GM19468 (cell line): ENCODE measurements around the gene NEB.
"Not testable (repeated sequence)": the region's sequence is repeated elsewhere in the genome, so short reads cannot be mapped to it uniquely, and the experiment has no call there.

ENCODE experiments used
- ATAC-seq: cut with Tn5 transposase; IDR thresholded peaks from one replicate; pipeline ENCODE4 v1.9.1; 2021; ENCODE audit warnings: mild to moderate bottlenecking, moderate library complexity, moderate number of reproducible peaks; ENCODE audit not compliant: unreplicated experiment; ENCODE audit errors: extremely low read depth

Gene NEB

DNA sequence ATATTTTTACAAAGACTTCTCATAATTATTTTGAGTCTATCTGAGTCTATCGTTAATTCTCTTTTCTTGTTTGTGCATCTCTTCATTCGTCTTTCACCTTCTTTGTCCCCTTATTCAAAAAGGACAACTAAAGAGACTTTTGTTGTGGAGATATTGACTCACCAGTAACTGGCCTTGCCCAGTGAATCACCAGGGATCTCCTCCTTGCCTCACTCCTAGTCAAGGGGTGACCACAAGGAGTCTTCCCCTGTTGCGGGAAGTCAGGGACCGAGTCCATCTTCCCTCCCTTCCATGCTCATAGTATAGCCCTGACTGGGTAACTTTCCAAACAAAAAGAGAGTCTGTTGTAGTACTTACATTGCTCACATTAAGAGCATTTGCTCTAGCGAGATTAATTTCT is 158.9 kb downstream of the NEB start:
- no peak for ATAC-seq

DNA sequence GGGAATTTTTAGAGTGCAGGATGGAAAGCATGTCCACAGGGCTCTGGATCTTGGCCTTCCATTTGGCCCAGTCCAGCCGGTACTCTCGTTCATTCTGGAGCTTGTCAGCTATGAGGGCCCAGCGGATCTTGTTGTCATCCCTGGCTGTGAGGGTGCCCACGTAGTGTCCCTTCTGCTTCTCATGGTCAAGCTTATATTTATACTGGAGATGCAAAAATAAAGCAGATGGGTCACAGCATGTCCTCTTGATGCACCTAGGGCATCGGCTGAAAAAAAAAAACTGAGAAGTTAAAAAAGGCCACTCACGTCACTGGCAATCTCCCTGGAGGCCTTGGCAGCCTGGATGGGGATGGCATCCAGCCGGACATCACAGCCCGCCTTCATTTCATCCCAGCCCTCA is 164.1 kb downstream of the NEB start:
- no peak for ATAC-seq

DNA sequence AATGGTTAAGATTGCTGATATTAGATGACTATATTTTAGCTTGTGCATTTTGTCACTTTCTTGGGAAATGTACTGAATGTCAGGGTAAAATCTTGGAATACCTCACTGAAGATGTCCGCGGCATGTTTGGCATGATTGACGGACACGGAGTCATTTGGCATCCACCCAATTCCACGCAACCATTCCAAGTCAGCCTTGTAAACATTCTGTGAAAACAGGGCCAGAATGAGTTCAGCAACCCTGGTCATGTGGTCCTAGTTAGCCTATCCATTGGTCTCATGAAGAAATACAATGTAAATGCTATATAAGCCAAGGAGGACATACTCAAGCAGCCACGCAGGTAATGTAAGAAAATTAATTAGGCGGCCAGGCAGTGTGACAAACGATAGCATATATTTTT is 165.1 kb downstream of the NEB start:
- no peak for ATAC-seq

DNA sequence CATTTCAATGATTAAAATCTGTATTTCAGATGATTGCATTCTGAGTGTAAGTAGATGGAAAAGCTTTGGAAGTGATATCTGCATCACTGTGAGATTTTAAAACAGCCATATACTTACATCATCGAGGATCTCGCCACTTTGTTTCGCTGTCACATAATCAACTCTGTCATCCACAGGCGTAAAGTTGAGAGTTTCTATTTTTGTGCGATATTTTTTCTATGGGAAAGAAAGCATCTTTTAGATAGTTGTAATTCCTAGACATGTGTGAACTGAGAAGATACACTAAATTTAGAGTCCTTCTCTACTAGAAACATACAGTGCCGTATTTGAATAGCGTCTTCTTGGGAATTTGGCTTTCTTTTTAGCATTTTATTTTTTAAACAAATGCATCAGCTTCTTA is 165.8 kb downstream of the NEB start:
- no peak for ATAC-seq

DNA sequence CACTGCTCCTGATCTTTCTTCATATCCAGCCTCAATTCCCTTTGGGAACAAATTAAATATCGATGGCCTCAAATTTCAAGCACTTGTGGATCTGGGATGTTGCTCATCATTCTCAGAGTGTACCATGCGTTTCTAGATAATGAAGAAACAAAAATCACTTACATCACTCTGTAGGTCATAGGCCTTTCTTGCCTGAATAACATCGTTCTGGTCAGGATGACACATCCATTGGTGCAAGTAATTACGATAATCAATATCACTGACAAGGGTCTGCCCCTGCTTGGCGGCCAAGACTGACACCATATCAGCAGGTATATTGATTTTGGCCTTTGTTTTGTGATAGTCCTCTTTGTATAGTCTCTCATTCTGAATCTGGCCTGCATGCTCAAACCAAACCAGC is 167.3 kb downstream of the NEB start:
- no peak for ATAC-seq

DNA sequence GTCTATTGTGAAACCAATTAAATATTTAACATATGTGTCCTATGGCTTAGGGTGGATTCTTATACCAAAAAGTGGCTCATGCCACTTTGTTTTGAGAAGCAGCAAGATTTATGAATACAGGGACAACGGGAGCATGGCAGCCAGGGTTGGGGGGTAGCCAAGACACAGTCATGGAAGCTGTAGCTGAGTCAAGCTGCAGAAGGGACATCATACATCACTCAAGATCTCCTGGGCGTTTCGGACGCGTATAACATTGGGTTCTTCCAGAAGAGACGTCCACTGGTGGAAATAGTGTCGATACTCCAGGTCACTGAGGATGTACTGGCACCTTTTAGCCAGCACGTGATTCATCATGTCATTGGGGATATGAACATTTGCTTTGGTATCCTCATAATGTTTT is 171.9 kb downstream of the NEB start:
- ATAC-seq, result no peak

DNA sequence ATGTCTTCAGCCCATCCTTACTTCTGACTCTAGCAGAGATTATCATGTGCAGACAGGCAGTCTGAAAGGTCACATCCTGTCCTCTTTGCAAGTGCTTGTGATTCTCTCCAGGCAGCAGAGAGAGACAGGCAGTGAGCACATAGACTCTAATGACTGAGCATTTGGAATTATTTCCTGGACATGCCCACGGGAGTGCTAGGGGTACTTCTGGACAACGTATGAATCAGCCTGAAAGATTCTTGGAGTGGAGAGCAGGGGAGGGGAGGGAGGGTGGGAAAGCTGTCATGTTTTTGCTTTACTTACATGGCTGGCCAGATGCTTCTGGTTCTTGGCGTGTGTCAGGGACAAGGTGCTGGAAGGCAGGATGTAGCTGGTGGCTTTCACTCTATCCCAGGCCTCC is 174.0 kb downstream of the NEB start:
- no peak for ATAC-seq

DNA sequence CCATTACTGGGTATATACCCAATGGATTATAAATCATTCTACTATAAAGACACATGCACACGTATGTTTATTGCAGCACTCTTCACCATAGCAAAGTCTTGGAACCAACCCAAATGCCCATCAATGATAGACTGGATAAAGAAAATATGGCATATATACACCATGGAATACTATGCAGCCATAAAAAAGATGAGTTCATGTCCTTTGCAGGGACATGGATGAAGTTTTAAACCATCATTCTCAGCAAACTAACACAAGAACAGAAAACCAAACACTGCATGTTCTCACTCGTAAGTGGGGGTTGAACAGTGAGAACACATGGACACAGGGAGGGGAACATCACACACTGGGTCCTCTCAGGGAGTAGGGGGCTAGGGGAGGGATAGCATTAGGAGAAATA is 174.8 kb downstream of the NEB start:
- not testable (repeated sequence) for ATAC-seq

DNA sequence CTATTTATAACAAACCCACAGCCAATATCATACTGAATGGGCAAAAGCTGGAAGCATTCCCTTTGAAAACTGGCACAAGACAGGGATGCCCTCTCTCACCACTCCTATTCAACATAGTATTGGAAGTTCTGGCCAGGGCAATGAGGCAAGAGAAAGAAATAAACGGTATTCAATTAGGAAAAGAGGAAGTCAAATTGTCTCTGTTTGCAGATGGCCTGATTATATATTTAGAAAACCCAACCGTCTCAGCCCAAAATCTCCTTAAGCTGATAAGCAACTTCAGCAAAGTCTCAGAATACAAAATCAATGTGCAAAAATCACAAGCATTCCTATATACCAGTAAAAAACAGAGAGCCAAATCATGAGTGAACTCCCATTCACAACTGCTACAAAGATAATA is 176.4 kb downstream of the NEB start:
- not testable (repeated sequence) for ATAC-seq

DNA sequence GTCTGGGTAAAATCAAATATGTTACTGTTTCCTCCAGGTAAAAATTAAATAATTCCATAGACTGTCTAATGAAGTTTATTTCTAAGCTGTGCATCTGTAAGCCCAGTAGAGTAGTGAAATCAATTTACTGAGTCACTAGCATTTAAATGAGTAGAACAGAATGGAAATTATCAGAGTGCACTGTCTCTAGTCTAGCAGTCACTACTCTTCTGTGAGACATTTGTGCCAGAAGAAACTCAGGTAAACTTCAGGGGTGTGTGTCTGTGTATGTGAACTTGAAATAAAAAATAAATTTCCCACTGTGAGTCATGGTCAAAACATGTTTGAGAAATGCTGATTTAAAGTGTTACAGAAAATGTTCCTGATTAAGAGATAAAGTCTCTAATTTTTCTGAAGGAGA is 178.2 kb downstream of the NEB start:
- ATAC-seq, result no peak

DNA sequence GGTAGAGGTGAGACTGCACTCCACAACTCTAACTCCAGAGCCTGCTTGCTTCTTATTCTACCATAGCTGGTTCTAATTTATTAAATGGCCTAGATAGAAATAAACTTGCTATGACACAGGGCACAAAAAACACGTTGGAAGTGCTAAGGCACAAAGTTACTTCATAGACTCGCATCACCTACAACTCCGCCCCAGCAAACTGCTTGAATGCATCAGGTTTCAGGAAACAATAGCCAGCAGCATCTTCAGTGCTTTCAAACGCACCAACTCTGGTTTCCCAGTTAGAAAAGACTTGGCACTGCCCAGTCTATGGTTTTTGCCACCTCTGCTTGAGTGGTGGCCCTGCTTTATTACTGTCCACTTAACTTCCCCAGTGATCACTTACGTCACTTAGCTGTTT is 182.0 kb downstream of the NEB start:
- no peak for ATAC-seq

DNA sequence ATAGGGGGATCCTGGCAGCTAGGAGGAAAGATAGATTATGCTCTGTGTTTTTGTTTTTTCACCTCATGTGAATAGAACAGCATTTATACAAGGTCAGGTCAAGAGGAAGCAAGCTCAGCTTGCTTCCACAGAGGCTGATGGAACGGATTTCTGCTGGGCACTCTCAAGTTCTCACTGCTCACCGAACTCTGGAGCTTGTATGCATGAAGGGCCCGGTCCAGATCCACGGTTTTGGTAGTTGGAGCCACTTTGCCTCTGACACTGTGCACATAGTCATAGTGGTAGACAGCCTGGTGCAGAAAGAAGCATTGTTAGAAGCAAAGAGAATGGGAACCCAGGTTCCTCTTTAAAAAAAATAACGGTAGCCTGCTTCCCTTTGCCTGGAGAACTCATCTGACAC is 182.7 kb downstream of the NEB start:
- ATAC-seq, result no peak

DNA sequence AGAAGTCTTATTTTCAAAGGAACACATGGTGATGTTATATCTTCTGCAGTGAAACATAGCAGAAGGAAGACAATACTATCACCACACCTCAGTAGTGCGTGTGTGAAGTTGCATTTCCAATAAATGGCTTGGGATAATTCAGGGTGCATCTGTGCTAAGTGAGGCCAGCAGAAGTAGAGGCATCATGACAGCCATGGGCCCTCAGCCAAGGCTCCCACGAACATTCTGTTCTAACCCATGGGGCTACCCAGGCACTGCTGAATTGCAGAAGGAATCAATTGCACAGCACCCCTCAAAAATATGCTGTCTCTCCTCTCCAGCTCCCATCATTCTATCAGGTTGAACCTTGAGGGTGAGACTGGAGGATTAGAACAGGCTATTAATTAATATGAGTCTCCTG is 185.1 kb downstream of the NEB start:
- ATAC-seq, result no peak

DNA sequence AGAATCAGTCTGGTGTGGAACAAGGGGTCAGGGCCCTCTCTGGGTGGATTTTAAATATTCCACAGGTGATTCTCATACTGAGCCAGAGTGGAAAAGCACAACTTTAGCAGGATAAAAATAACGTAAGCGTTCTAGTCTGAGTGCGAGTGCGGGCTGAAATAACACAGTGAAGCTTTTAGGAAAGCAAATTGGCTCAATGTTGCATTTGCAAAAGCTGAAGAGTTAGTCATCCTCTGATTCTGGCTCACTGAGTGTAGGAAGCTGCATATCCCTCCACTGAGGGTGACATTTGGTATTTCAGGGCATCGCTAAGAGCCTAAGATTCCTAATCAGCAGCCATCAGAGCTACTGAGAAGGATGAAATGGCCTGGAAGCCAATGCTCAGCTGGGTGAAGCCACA is 189.8 kb downstream of the NEB start:
- no peak for ATAC-seq

DNA sequence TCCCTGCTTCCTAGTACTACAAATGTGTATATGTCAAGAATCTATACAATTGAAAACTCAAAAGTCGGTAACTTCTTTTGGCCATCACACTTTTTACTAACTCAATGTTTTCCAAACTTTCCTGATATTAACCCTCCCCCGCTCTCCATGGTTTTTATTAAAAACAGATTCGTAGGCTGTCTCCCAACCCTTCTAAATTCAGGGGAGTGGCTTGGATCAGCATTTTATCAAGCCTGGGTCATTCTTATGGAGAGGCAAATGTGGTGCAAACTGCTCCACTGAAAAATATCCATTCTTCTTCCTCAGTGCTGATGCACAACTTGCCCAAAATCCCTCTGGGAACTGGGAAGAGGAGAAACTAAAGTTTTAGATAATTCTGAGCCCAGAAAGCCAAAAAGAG is 190.4 kb downstream of the NEB start:
- ATAC-seq, result no peak

DNA sequence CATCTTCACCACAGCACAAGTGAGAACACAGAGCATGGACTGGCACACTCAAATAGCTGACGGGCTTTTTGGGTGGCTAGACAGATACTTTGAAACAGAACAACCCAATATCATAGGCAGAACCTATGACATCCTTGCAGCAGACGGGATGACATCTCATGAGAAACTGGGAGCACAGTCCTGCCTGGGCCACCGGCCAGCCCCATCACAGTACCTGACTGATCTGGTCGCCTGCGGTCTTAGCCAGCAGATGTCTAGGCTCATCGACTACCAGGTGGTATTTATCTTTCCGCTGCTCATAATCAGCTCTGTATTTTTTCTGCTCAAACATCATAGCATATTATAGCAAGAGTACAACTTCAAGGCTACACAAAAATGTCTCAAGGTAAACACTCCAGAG is 200.3 kb downstream of the NEB start:
- no peak for ATAC-seq

DNA sequence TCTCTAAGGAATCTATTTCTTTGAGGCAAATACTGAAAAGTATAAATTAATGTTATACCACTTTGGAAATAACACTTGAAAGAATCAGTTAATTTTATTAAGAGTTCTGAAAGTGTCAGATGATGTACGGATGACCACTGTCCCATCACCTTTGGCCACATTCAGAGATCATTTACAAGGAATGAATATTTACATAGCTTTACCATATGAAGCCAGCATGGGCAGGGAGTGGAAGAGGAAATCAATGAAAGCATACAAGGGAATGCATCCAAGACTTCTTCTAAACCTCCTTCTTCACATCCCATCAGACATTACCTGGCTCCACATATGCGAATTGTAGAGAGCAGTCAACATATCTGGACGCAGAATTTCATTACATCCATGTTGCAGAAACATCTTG is 201.1 kb downstream of the NEB start:
- no peak for ATAC-seq

DNA sequence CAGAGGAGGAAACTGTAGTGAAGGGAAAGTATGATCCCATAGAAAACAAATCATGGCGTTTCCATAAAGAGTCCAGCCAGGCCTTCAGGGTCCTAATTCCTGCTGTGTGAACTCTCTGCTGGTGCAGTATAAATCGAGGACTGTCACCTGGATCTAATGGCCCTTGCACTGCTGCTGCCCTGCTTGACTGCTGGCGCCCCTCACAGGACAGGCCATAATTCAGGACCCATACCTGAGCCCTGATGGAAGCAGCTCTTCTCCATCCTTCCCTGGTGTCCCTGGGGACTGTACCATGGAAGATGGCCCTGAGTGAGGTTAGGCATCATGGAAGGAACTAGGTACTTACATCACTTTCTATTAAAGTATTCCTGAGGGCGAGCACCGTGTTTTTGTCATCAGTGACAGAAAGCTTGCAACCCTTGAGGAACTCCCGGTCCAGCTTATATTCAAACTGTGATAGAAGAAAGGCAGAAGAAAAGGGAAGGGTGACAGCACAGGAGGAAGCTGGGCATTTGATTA is 207.6 kb downstream of the NEB start:
- no peak for ATAC-seq

DNA sequence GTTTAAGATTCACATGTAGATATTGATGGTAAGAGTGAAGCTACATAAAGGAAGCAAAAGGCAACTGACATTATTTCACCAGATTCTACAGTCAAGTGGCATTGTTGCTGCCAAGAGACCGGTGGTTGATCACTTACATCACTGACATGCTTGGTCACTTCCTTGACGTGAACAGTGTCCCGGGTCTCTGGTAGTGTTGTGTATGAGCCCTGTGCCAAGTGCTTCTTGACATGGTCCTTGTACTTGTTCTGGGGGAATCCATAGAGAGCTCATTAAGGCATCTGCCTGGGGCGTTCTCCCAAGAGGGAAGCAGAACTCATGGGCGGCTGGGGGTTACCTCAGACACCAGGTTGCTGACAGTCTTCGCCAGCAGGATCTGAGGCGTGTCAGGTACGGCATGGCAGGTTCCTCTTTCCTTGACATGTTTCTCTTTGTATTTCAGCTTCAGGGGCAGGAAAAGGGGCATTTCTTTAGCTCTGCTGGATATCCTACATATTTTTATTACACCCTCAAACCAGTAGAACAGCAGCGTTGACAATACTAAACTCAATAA is 208.4 kb downstream of the NEB start:
- ATAC-seq, result no peak

DNA sequence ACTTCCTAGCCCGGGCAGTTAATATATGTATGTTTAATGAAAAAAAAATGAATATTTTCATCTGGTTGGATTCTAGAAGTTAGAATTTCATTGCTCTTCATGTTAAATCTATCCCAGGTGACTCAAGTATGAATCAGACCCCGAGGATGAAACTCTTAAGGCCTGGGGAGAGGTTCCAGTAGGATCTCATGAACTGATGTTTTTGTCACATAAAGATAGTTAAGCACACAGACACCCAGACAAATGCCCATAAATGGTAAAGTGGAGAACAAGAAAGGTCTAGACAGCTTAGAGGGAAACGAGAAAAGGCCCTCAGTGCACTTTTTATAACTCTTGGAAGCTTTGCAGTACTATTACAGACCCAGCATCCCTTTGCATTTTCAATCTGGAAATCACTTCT is 210.4 kb downstream of the NEB start:
- no peak for ATAC-seq

DNA sequence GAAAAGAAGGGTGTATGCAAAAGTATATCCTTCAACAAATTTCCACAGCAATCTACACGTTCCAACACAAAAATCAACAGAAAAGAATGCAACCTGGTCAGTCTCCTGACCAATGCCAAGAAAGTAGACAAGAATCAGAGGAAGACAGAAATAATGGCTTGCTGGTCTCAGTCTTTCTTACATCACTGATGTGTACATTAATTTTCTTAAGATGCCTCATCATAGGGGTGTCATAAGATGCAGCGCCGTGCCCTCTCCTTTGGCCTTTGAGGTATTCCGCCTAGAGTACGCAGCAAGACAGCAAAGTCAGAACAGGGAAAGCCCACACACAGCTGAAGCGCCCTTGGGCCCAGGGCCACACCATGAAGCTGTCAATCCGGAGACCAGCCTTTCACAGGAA is 211.7 kb downstream of the NEB start:
- ATAC-seq, result no peak

DNA sequence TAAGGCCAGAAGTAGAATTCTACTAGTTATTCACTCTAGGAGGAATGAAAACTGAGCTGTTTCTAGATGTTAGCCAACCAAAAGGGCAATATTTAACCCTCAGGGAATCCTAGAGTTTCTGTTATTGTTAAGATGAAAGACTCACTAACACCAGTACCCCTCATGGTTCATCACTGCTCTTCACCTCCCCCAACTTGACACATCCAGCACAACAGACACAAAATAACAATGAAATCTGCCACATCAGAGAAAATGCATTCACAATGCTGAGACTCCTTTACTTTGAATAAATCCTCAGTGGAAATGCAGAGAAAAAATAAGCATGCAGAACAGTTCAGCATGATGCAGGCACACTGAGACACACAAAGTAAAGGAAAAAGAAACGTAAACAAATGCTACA is 213.3 kb downstream of the NEB start:
- ATAC-seq, result no peak

DNA sequence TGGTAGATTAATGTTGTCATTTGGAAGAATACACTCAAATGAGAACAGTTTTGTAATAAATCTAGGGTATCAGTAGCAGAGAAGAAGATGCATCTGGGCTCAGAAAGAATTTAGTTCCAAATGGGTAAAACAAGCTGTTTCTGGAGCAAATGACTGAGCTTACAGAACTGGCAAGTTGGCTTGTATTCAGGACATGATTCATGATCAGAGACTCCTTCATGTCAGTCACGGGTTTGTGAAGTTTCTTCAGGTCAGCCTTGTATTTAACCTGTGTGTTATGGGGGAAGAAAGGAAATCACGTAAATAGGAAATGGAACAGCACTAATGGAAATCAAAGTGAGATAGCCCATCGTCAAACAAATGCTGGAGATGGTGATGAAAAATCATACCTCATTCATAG is 215.5 kb downstream of the NEB start:
- ATAC-seq, result no peak
